IMR-90 (cell line): ENCODE measurements around the gene CD19. TPM values are rescaled to one million over a fixed set of nuclear protein-coding genes. Genes with fewer than 3 reads are reported as not detected.

Experiments used
- ATAC-seq: fragments of 200-7000 bp; cut with Tn5 transposase; 2 replicates; pipeline ENCODE4 v1.9.1; 2020; ENCODE audit warnings: low read depth, mild to moderate bottlenecking, moderate library complexity
- BruUV-seq: library from RNA; stranded (reverse); fragments of 400-500 nt; replicated peaks from 2 replicates; lab custom pipeline; 2021; lab: Mats Ljungman, UMichigan
- CTCF ChIA-PET: fragments of 300-600 bp; formaldehyde crosslinking; extraction: SDS; loops from one replicate; lab custom pipeline; 2021; ENCODE audit warnings: antibody characterized with exemption; lab: Yijun Ruan, JAX
- POLR2A ChIA-PET: fragments of 300-600 bp; sonication (Branson Sonifier 250); formaldehyde crosslinking; loops from one replicate; lab custom pipeline; 2022; ENCODE audit warnings: antibody characterized with exemption; ENCODE audit not compliant: unreplicated experiment; lab: Charles Lee
- DNase-seq: peaks from one replicate; pipeline ENCODE4 v3.0.0; 2013
- H2AFZ ChIP-seq: replicated peaks from 2 replicates; pipeline ENCODE3; 2013; ENCODE audit warnings: low read length, mild to moderate bottlenecking; ENCODE audit not compliant: poor library complexity
- H2AK5ac ChIP-seq: 2 replicates; pipeline ENCODE4 v1.6.1; 2013; ENCODE audit warnings: low read depth, low read length, inconsistent platforms
- H2AK9ac ChIP-seq: replicated peaks from 2 replicates; pipeline ENCODE3; 2013; ENCODE audit warnings: mild to moderate bottlenecking, low read depth, low read length, moderate library complexity; ENCODE audit not compliant: poor library complexity
- H2BK120ac ChIP-seq: 2 replicates; pipeline ENCODE4 v1.6.1; 2013; ENCODE audit warnings: low read depth, low read length, inconsistent platforms
- H2BK15ac ChIP-seq: 3 replicates; pipeline ENCODE4 v1.6.1; 2013; ENCODE audit warnings: low read depth, low read length, inconsistent platforms
- H2BK20ac ChIP-seq: 2 replicates; pipeline ENCODE4 v1.6.1; 2013; ENCODE audit warnings: low read depth, mild to moderate bottlenecking, inconsistent platforms, low read length, moderate library complexity
- H2BK5ac ChIP-seq: 2 replicates; pipeline ENCODE4 v1.6.1; 2013; ENCODE audit warnings: mild to moderate bottlenecking, low read depth, low read length, inconsistent platforms; ENCODE audit not compliant: poor library complexity, severe bottlenecking
- H3K14ac ChIP-seq: replicated peaks from 2 replicates; pipeline ENCODE4 v1.6.1; 2013; ENCODE audit warnings: low read depth, low read length, inconsistent platforms
- H3K18ac ChIP-seq: 2 replicates; pipeline ENCODE4 v1.6.1; 2013; ENCODE audit warnings: low read depth, low read length, control low read depth
- H3K23ac ChIP-seq: 2 replicates; pipeline ENCODE4 v1.6.1; 2013; ENCODE audit warnings: low read depth, low read length, inconsistent platforms
- H3K27ac ChIP-seq: 2 replicates; pipeline ENCODE4 v1.5.1; 2013; ENCODE audit warnings: mild to moderate bottlenecking, control low read depth, low read length; ENCODE audit not compliant: insufficient read depth
- H3K27me3 ChIP-seq: 2 replicates; pipeline ENCODE4 v1.6.1; 2013; ENCODE audit warnings: low read length; ENCODE audit not compliant: control insufficient read depth, insufficient read depth
- H3K36me3 ChIP-seq: 2 replicates; pipeline ENCODE4 v1.6.1; 2013; ENCODE audit warnings: low read length, mixed read lengths; ENCODE audit not compliant: control insufficient read depth, insufficient read depth
- H3K4ac ChIP-seq: 2 replicates; pipeline ENCODE4 v1.6.1; 2013; ENCODE audit warnings: low read depth, low read length, inconsistent platforms
- H3K4me1 ChIP-seq: 2 replicates; pipeline ENCODE4 v1.6.1; 2013; ENCODE audit warnings: low read length, mixed read lengths; ENCODE audit not compliant: control insufficient read depth, insufficient read depth
- H3K4me2 ChIP-seq: 2 replicates; pipeline ENCODE4 v1.6.1; 2013; ENCODE audit warnings: low read depth, mild to moderate bottlenecking, control low read depth, low read length, moderate library complexity
- H3K4me3 ChIP-seq: 2 replicates; pipeline ENCODE4 v1.5.1; 2013; ENCODE audit warnings: low read depth, mild to moderate bottlenecking, control low read depth, low read length, moderate library complexity; ENCODE audit not compliant: insufficient read depth
- H3K56ac ChIP-seq: 2 replicates; pipeline ENCODE4 v1.6.1; 2013; ENCODE audit warnings: low read length, inconsistent platforms; ENCODE audit not compliant: insufficient read depth; ENCODE audit errors: extremely low read depth
- H3K79me1 ChIP-seq, 2 experiments: 2 replicates each; pipeline ENCODE4 v1.6.1; 2013; ENCODE audit warnings: low read length in 2 of 2, inconsistent platforms in 1 of 2, low read depth in 1 of 2
- H3K9ac ChIP-seq: 2 replicates; pipeline ENCODE4 v1.6.1; 2013; ENCODE audit warnings: low read depth, low read length, control low read depth
- H3K9me1 ChIP-seq: 2 replicates; pipeline ENCODE4 v1.6.1; 2013; ENCODE audit warnings: low read length, inconsistent platforms; ENCODE audit not compliant: insufficient read depth
- H3K9me3 ChIP-seq: 2 replicates; pipeline ENCODE4 v1.6.1; 2013; ENCODE audit warnings: low read length; ENCODE audit not compliant: control insufficient read depth, insufficient read depth
- H4K20me1 ChIP-seq: 2 replicates; pipeline ENCODE4 v1.6.1; 2013; ENCODE audit warnings: low read length, inconsistent platforms; ENCODE audit not compliant: insufficient read depth
- H4K5ac ChIP-seq: 2 replicates; pipeline ENCODE4 v1.6.1; 2013; ENCODE audit warnings: mild to moderate bottlenecking, low read depth, low read length, control low read depth
- H4K8ac ChIP-seq, 2 experiments: 2 replicates each; pipeline ENCODE4 v1.6.1; 2013; ENCODE audit warnings: low read depth in 2 of 2, low read length in 2 of 2, control low read depth in 1 of 2, inconsistent platforms in 1 of 2
- H4K91ac ChIP-seq: 2 replicates; pipeline ENCODE4 v1.6.1; 2013; ENCODE audit warnings: low read depth, low read length, inconsistent platforms; ENCODE audit not compliant: insufficient read depth
- BHLHE40 ChIP-seq: fragments of 150-350 bp; IDR thresholded peaks from 2 replicates; pipeline ENCODE4 v1.6.1; 2016; ENCODE audit warnings: mild to moderate bottlenecking, low read depth, low read length
- CEBPB ChIP-seq: IDR thresholded peaks from 2 replicates; pipeline ENCODE4 v1.6.1; 2012; ENCODE audit warnings: low read depth, low read length, improper control_type of control experiment
- CHD1 ChIP-seq: IDR thresholded peaks from 2 replicates; pipeline ENCODE4 v1.6.1; 2012; ENCODE audit warnings: low read depth, low read length, improper control_type of control experiment
- CTCF ChIP-seq: conservative IDR thresholded peaks from 2 replicates; pipeline ENCODE4 v1.5.1; 2012; ENCODE audit warnings: mild to moderate bottlenecking, low read depth, low read length, improper control_type of control experiment
- FOS ChIP-seq: fragments of 150-350 bp; IDR thresholded peaks from 2 replicates; pipeline ENCODE4 v1.6.1; 2016; ENCODE audit warnings: low read depth, low read length
- NFE2L2 ChIP-seq: fragments of 150-350 bp; IDR thresholded peaks from 2 replicates; pipeline ENCODE4 v1.6.1; 2016; ENCODE audit warnings: low read depth, mild to moderate bottlenecking, low read length
- POLR2A ChIP-seq: IDR thresholded peaks from 2 replicates; pipeline ENCODE4 v1.6.1; 2012; ENCODE audit warnings: mild to moderate bottlenecking, low read depth, low read length
- RAD21 ChIP-seq: IDR thresholded peaks from 2 replicates; pipeline ENCODE4 v1.6.1; 2012; ENCODE audit warnings: low read length, improper control_type of control experiment
- RFX5 ChIP-seq: IDR thresholded peaks from 2 replicates; pipeline ENCODE4 v1.8.0; 2012; ENCODE audit warnings: low read depth, mild to moderate bottlenecking, low read length, moderate library complexity
- USF2 ChIP-seq: fragments of 150-350 bp; IDR thresholded peaks from 2 replicates; pipeline ENCODE4 v1.6.1; 2017; ENCODE audit warnings: mild to moderate bottlenecking, antibody characterized with exemption, low read length, low read depth
- WGBS, 2 experiments: methylation state at CpG; one replicate each; pipeline versions ENCODE4 v1.1.5 to v1.1.7; 2013; ENCODE audit warnings: missing lambda C conversion rate in 2 of 2; ENCODE audit not compliant: insufficient read length in 1 of 2; ENCODE audit errors: extremely low coverage in 2 of 2; 5-methylcytosine and 5-hydroxymethylcytosine counted together
- dilution Hi-C: fragments of 300-500 bp; cut with HindIII; formaldehyde crosslinking; loops from one replicate; pipeline ENCODE4 v1.14.3; 2018; ENCODE audit warnings: low sequenced_read_pairs; ENCODE audit not compliant: unreplicated experiment
- in situ Hi-C: fragments of 300-500 bp; cut with MboI; formaldehyde crosslinking; loops from 3 replicates; pipeline ENCODE4 v1.14.3; 2019; ENCODE audit warnings: low sequenced_read_pairs, inconsistent platforms, mixed read lengths
- intact Hi-C: fragments of 100-400 bp; cut with micrococcal nuclease; formaldehyde crosslinking; loops from 2 replicates; pipeline ENCODE4 v1.10.0; 2022
- polyA plus RNA-seq, 3 experiments: library from polyadenylated mRNA; depleted of rRNA; stranded (reverse); fragments of >200 nt; gene quantifications; 2 replicates each; pipeline ENCODE4 v1.2.3, GENCODE V29; 2012; ENCODE audit warnings: low replicate concordance in 1 of 3
- total RNA-seq: library from RNA; depleted of rRNA; stranded (reverse); fragments of >200 nt; gene quantifications from 2 replicates; pipeline ENCODE4 v1.2.3, GENCODE V29; 2012
- TF ChIP-seq, protein P1 (sequence below): fragments of 150-350 bp; IDR thresholded peaks from 2 replicates; pipeline ENCODE4 v1.6.1; 2016; ENCODE audit warnings: low read depth, mild to moderate bottlenecking, low read length, moderate library complexity, borderline replicate concordance

Gene CD19
- total and polyA plus RNA-seq, 2 of the 4 experiments (the other 2 are of a cell fraction), result not detected

GRCh38 chr16:28903344-28904042 lies 28.3 kb upstream of the CD19 start:
- no peaks in the 10 kb centered on the region for H3K9me1 ChIP-seq
- H3K4me1 ChIP-seq, result no peaks in the 10 kb centered on the region
- no peaks in the 10 kb centered on the region for H4K20me1 ChIP-seq
- CTCF ChIA-PET, result interaction anchor here (0.7 kb wide), 1 partner anchor 11 kb away, joined by 3 read pairs; no protein-coding TSS in a partner anchor
- H4K8ac ChIP-seq, result no peak overlapping the region
- DNase-seq (no peak), ATAC-seq (no peak)
- no peak overlapping the region for H3K4ac ChIP-seq
- no peak overlapping the region for H3K18ac ChIP-seq
- intact Hi-C loops, result no loop called here
- no TSS peak for BruUV-seq
- H3K9ac ChIP-seq, result no peak overlapping the region
- no peak overlapping the region for H3K27ac ChIP-seq
- H3K79me1 ChIP-seq, result no peaks in the 10 kb centered on the region
- H3K4me3 ChIP-seq, result no peak overlapping the region
- H2AFZ ChIP-seq, result no peak overlapping the region
- no peak overlapping the region for H2BK120ac ChIP-seq
- no peak overlapping the region for H2BK15ac ChIP-seq
- dilution Hi-C loops, result no loop called here
- in situ Hi-C loops, result no loop called here
- H3K27me3 ChIP-seq, result no peaks in the 10 kb centered on the region
- POLR2A ChIA-PET, result no interaction called here
- H2AK5ac ChIP-seq, result no peak overlapping the region
- no peak overlapping the region for H4K5ac ChIP-seq
- no peak overlapping the region for H4K91ac ChIP-seq
- TF ChIP-seq, protein P1, sequence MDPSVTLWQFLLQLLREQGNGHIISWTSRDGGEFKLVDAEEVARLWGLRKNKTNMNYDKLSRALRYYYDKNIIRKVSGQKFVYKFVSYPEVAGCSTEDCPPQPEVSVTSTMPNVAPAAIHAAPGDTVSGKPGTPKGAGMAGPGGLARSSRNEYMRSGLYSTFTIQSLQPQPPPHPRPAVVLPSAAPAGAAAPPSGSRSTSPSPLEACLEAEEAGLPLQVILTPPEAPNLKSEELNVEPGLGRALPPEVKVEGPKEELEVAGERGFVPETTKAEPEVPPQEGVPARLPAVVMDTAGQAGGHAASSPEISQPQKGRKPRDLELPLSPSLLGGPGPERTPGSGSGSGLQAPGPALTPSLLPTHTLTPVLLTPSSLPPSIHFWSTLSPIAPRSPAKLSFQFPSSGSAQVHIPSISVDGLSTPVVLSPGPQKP, result no peak
- no peak for TF ChIP-seq RAD21
- no peak for TF ChIP-seq CHD1
- TF ChIP-seq NFE2L2, result no peak
- no peak for TF ChIP-seq CTCF
- no peak for TF ChIP-seq POLR2A
- no peak for TF ChIP-seq CEBPB
- no peak for TF ChIP-seq BHLHE40
- TF ChIP-seq RFX5, result no peak
- TF ChIP-seq FOS, result no peak
- TF ChIP-seq USF2, result no peak
- H2BK20ac ChIP-seq, result no peak overlapping the region
- H3K56ac ChIP-seq, result no peak overlapping the region
- H2AK9ac ChIP-seq, result no peak overlapping the region
- 88% methylated on average over 9 of the region's 29 CpGs; no CpG with 5 or more reads in 1 of the 2 experiments for WGBS, 2 experiments
- no peaks in the 10 kb centered on the region for H3K9me3 ChIP-seq
- H2BK5ac ChIP-seq, result no peak overlapping the region
- no peak overlapping the region for H3K23ac ChIP-seq
- H3K4me2 ChIP-seq, result no peak overlapping the region
- H3K36me3 ChIP-seq, result peaks cover 13% of the 10 kb centered on the region
- no peak overlapping the region for H3K14ac ChIP-seq
